HL-60 (cell line): Measurements from ENCODE around the gene ZNF440.
"Not testable (repeated sequence)": the region's sequence is repeated elsewhere in the genome, so short reads cannot be mapped to it uniquely, and the experiment has no call there.

Experiments
- DNase-seq, 2 experiments: peaks; one replicate each; pipeline ENCODE4 v3.0.0-alpha.2; 2010 to 2020; ENCODE audit warnings: low read depth in 1 of 2, low spot score in 1 of 2
- H3K27ac ChIP-seq: fragments of 250-450 bp; sonication (Bioruptor Pico); replicated peaks from 2 replicates; pipeline ENCODE4 v1.5.1; 2020; ENCODE audit warnings: mild to moderate bottlenecking, moderate library complexity
- H3K27me3 ChIP-seq: fragments of 250-450 bp; sonication (Bioruptor Pico); 2 replicates; pipeline ENCODE4 v1.5.1; 2021; ENCODE audit warnings: mild to moderate bottlenecking, moderate library complexity; ENCODE audit not compliant: insufficient read depth, poor library complexity, severe bottlenecking
- H3K4me3 ChIP-seq: replicated peaks from 2 replicates; pipeline ENCODE4 v1.5.1; 2011; ENCODE audit warnings: mild to moderate bottlenecking, control low read depth, low read length; ENCODE audit not compliant: insufficient read depth
- CTCF ChIP-seq: IDR thresholded peaks from one replicate; pipeline ENCODE4 v1.5.1; 2011; ENCODE audit warnings: low read length, control low read depth, inconsistent platforms; ENCODE audit not compliant: insufficient read depth
- GABPA ChIP-seq: IDR thresholded peaks from 2 replicates; pipeline ENCODE4 v1.6.1; 2012; ENCODE audit warnings: low read depth
- POLR2AphosphoS5 ChIP-seq: IDR thresholded peaks from 2 replicates; pipeline ENCODE4 v1.6.1; 2012; ENCODE audit warnings: low read depth
- SPI1 ChIP-seq: IDR thresholded peaks from 2 replicates; pipeline ENCODE4 v1.6.1; 2012; ENCODE audit warnings: low read depth, mild to moderate bottlenecking, borderline replicate concordance
- TF ChIP-seq, protein P1 (sequence below): IDR thresholded peaks from 2 replicates; pipeline ENCODE4 v1.6.1; 2012; ENCODE audit warnings: low read depth; ENCODE audit not compliant: insufficient replicate concordance

The ZNF440 gene

DNA sequence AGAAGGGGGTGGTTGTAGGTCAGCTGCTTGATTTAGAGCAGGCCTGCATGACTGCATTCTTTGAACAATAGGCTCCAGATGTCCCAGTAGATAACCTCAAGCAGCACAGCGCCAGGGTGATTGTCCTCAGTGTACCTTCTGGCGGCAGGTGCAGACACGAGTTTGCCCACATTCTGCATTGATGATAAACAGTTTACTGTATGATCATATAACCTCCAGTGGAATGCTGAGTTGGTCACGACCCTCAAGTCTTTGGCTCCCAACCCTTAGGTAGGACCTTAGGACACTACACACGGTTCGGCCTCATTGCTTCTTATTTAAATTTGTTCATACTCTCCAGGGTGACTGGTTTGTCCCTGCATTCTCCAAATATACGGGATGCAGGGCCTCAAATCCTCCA, 46.6 kb downstream of the ZNF440 start:
- Histone ChIP-seq H3K27me3 (no peaks in the 10 kb centered on the region), H3K27ac (no peak overlapping the region), H3K4me3 (no peak overlapping the region)
- no peak for DNase-seq
- TF ChIP-seq, protein P1, sequence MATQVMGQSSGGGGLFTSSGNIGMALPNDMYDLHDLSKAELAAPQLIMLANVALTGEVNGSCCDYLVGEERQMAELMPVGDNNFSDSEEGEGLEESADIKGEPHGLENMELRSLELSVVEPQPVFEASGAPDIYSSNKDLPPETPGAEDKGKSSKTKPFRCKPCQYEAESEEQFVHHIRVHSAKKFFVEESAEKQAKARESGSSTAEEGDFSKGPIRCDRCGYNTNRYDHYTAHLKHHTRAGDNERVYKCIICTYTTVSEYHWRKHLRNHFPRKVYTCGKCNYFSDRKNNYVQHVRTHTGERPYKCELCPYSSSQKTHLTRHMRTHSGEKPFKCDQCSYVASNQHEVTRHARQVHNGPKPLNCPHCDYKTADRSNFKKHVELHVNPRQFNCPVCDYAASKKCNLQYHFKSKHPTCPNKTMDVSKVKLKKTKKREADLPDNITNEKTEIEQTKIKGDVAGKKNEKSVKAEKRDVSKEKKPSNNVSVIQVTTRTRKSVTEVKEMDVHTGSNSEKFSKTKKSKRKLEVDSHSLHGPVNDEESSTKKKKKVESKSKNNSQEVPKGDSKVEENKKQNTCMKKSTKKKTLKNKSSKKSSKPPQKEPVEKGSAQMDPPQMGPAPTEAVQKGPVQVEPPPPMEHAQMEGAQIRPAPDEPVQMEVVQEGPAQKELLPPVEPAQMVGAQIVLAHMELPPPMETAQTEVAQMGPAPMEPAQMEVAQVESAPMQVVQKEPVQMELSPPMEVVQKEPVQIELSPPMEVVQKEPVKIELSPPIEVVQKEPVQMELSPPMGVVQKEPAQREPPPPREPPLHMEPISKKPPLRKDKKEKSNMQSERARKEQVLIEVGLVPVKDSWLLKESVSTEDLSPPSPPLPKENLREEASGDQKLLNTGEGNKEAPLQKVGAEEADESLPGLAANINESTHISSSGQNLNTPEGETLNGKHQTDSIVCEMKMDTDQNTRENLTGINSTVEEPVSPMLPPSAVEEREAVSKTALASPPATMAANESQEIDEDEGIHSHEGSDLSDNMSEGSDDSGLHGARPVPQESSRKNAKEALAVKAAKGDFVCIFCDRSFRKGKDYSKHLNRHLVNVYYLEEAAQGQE = no peak
- TF ChIP-seq CTCF (no peak), POLR2AphosphoS5 (no peak), GABPA (no peak), SPI1 (no peak)

DNA sequence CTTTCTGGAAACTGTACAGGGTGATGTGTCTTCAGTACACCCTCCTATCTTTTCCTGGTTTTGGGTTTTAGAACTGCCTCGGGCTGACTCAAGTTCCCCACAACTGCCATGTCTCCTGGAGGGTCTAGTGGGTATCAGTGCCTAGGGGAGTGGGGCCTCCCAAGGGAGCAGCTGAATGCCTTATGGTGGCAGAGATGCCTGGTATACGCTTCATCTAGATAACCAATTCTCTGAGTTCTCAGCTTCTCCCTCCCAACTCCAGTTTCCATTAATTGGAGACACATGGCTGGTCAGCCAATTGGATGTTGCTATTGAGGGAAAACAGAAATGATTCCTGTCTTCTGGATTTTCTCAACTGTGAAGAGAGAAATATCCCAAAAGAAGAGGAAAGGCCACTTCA, 47.2 kb downstream of the ZNF440 start:
- no peak for DNase-seq
- no peak overlapping the region for H3K27ac ChIP-seq
- TF ChIP-seq SPI1 = no peak
- no peak for TF ChIP-seq GABPA
- TF ChIP-seq POLR2AphosphoS5 = no peak
- TF ChIP-seq CTCF = no peak
- TF ChIP-seq, protein P1 = no peak
- no peak overlapping the region for H3K4me3 ChIP-seq
- H3K27me3 ChIP-seq = no peaks in the 10 kb centered on the region

DNA sequence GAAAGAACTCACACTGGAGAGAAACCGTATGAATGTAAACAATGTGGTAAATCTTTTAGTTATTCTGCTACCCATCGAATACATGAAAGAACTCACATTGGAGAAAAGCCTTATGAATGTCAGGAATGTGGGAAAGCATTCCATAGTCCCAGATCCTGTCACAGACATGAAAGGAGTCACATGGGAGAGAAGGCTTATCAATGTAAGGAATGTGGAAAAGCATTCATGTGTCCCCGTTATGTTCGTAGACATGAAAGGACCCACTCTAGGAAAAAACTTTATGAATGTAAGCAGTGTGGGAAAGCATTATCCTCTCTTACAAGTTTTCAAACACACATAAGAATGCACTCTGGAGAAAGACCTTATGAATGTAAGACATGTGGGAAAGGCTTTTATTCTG, 53.7 kb downstream of the ZNF440 start:
- not testable (repeated sequence) for H3K27me3 ChIP-seq, DNase-seq, H3K4me3 ChIP-seq, H3K27ac ChIP-seq

GRCh38 chr19:11868188-11868587, 54.1 kb downstream of the ZNF440 start:
- H3K4me3 ChIP-seq = no peak overlapping the region
- TF ChIP-seq CTCF = no peak
- TF ChIP-seq, protein P1 = no peak
- TF ChIP-seq POLR2AphosphoS5 = no peak
- TF ChIP-seq SPI1 = no peak
- no peak for TF ChIP-seq GABPA
- DNase-seq = no peak
- no peaks in the 10 kb centered on the region for H3K27me3 ChIP-seq
- H3K27ac ChIP-seq = no peak overlapping the region
